ENCODE measurements around the gene FILIP1.

The FILIP1 gene

DNA sequence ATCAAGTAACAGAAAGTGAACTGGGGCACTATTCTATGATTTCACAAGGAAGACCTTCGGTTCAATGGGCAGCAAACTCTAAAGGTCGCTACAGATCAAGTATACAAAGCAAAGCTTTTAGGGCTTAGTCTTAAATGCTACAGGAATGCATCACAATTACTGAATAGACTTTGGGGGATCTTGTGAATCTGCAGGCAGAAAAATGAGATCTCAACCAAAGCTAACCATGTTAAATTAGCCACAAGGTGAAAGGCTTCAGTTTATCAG, 111.0 kb downstream of the FILIP1 start:
- Histone ChIP-seq H3K27me3 (ENCODE audit: control insufficient read depth in 1 of 2, insufficient read depth in 1 of 2, low read length in 2 of 2) (no peaks in the 10 kb centered on the region), H2BK120ac (ENCODE audit: low read depth, low read length) (no peak overlapping the region), H2BK5ac (ENCODE audit: low read depth, low read length, poor library complexity, severe bottlenecking) (no peak overlapping the region), H3K14ac (ENCODE audit: low read length in 2 of 2) (no peak overlapping the region), H3K4me2 (ENCODE audit: low read length, poor library complexity, severe bottlenecking) (no peak overlapping the region), H3K4me3 (ENCODE audit: insufficient read depth in 1 of 2, low read depth in 1 of 2, low read length in 2 of 2) (no peak overlapping the region), H3K79me1 (replicated peaks; ENCODE audit: low read length, poor library complexity, severe bottlenecking) (peaks cover 2% of the 10 kb centered on the region), H3K9ac (ENCODE audit: low read length) (no peak overlapping the region), H2BK15ac (ENCODE audit: low read depth, poor library complexity, severe bottlenecking) (no peak overlapping the region), H4K91ac (ENCODE audit: low read length) (no peak overlapping the region), H4K8ac (ENCODE audit: low read length) (no peak overlapping the region), H2BK12ac (ENCODE audit: low read length in 2 of 2) (no peak overlapping the region), H2AK5ac (ENCODE audit: low read length, severe bottlenecking) (no peak overlapping the region), H3K27ac (ENCODE audit: low read length, poor library complexity, severe bottlenecking) (peak overlapping the region; percentile 33), H3K23ac (ENCODE audit: low read length in 2 of 2) (no peak overlapping the region), H3K9me3 (ENCODE audit: control insufficient read depth, low read length) (no peaks in the 10 kb centered on the region), H3K4me1 (ENCODE audit: control insufficient read depth, insufficient read depth, low read depth, low read length) (peaks cover 1% of the 10 kb centered on the region), H3K36me3 (ENCODE audit: control insufficient read depth in 1 of 2, insufficient read depth in 2 of 2, low read depth in 1 of 2, low read length in 2 of 2) (no peaks in the 10 kb centered on the region), H3K18ac (ENCODE audit: low read depth in 1 of 2, low read length in 2 of 2) (no peak overlapping the region), H3K4ac (ENCODE audit: low read depth in 1 of 2, low read length in 2 of 2) (no peak overlapping the region), H2AFZ (ENCODE audit: low read depth, low read length) (no peak overlapping the region)
- DNase-seq = no peak
- 68% methylated on average over 2 of the region's 2 CpGs for WGBS

DNA sequence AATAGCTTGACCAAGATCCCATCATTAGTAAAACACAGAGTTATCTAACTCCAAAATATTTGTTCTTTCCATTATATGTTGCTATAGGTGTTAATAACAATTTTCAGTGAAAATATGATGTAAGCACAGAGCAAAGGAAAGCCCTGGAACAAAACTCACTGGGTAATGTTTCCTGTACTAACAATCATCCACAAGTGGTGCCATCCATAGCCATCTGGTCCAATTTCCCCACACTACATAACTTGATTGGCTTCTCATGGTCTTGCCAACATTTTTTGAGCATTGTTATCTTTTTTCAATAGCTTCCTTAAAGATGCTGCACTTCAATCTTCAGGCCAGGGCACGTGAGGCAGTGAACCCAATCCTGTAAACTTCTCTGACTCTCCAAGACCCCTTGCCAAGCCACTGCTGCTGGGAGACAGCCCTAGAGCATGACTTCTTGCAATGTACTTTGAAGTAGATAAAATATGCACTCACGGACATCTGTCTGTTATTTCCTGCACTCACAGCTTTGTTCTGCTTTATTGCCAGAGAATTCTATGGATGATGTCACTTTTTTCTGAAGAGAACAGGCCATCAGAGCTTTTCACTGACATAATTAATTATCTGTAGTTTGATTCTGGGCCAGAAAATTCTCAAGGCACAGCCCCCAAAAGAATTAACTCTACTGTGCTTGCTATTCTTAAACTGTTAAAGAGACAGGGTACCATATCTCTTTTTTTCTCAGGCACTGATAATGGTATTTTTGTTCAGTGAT, 111.5 kb downstream of the FILIP1 start:
- Histone ChIP-seq H3K79me1 (replicated peaks; ENCODE audit: low read length, poor library complexity, severe bottlenecking) (peaks cover 2% of the 10 kb centered on the region), H3K18ac (ENCODE audit: low read depth in 1 of 2, low read length in 2 of 2) (no peak overlapping the region), H3K23ac (ENCODE audit: low read length in 2 of 2) (no peak overlapping the region), H3K4me1 (ENCODE audit: control insufficient read depth, insufficient read depth, low read depth, low read length) (peaks cover 1% of the 10 kb centered on the region), H3K4ac (ENCODE audit: low read depth in 1 of 2, low read length in 2 of 2) (no peak overlapping the region), H2BK15ac (ENCODE audit: low read depth, poor library complexity, severe bottlenecking) (no peak overlapping the region), H3K4me3 (ENCODE audit: insufficient read depth in 1 of 2, low read depth in 1 of 2, low read length in 2 of 2) (no peak overlapping the region), H2BK120ac (ENCODE audit: low read depth, low read length) (no peak overlapping the region), H3K14ac (ENCODE audit: low read length in 2 of 2) (no peak overlapping the region), H3K36me3 (ENCODE audit: control insufficient read depth in 1 of 2, insufficient read depth in 2 of 2, low read depth in 1 of 2, low read length in 2 of 2) (no peaks in the 10 kb centered on the region), H3K27ac (ENCODE audit: low read length, poor library complexity, severe bottlenecking) (peak overlapping the region; percentile 33), H2BK5ac (ENCODE audit: low read depth, low read length, poor library complexity, severe bottlenecking) (no peak overlapping the region), H3K27me3 (ENCODE audit: control insufficient read depth in 1 of 2, insufficient read depth in 1 of 2, low read length in 2 of 2) (no peaks in the 10 kb centered on the region), H3K9me3 (ENCODE audit: control insufficient read depth, low read length) (no peaks in the 10 kb centered on the region), H4K8ac (ENCODE audit: low read length) (no peak overlapping the region), H3K4me2 (ENCODE audit: low read length, poor library complexity, severe bottlenecking) (no peak overlapping the region), H3K9ac (ENCODE audit: low read length) (no peak overlapping the region), H2AK5ac (ENCODE audit: low read length, severe bottlenecking) (no peak overlapping the region), H4K91ac (ENCODE audit: low read length) (no peak overlapping the region), H2AFZ (ENCODE audit: low read depth, low read length) (no peak overlapping the region), H2BK12ac (ENCODE audit: low read length in 2 of 2) (no peak overlapping the region)
- 0% methylated on average over 2 of the region's 2 CpGs for WGBS
- no peak for DNase-seq

DNA sequence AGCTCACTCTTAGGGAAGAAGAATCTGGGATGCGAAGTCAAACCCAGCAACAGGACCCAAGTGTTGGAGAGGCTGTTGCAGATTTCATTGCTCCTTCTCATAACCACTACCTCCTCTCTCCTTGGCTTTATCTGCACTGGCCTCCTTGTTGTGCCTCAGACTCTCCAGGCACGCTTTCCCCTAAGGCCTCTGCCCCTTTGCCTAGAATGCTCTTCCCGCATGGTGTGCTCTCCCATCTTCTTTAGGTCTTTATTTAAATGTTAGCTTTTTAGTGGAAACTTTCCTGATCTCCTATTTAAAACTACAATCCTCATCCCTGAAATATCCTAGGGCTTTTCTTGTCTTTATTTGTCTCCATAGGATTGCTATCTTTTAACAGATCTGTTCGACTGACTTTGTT, 114.1 kb downstream of the FILIP1 start:
- Histone ChIP-seq H2BK12ac (ENCODE audit: low read length in 2 of 2) (no peak overlapping the region), H3K4me3 (ENCODE audit: insufficient read depth in 1 of 2, low read depth in 1 of 2, low read length in 2 of 2) (no peak overlapping the region), H3K4ac (ENCODE audit: low read depth in 1 of 2, low read length in 2 of 2) (no peak overlapping the region), H3K27ac (ENCODE audit: low read length, poor library complexity, severe bottlenecking) (no peak overlapping the region), H3K9me3 (ENCODE audit: control insufficient read depth, low read length) (no peaks in the 10 kb centered on the region), H3K4me2 (ENCODE audit: low read length, poor library complexity, severe bottlenecking) (no peak overlapping the region), H3K79me1 (replicated peaks; ENCODE audit: low read length, poor library complexity, severe bottlenecking) (peaks cover 8% of the 10 kb centered on the region), H3K36me3 (ENCODE audit: control insufficient read depth in 1 of 2, insufficient read depth in 2 of 2, low read depth in 1 of 2, low read length in 2 of 2) (no peaks in the 10 kb centered on the region), H2AK5ac (ENCODE audit: low read length, severe bottlenecking) (no peak overlapping the region), H3K9ac (ENCODE audit: low read length) (no peak overlapping the region), H3K23ac (ENCODE audit: low read length in 2 of 2) (no peak overlapping the region), H2BK120ac (ENCODE audit: low read depth, low read length) (no peak overlapping the region), H2BK15ac (ENCODE audit: low read depth, poor library complexity, severe bottlenecking) (no peak overlapping the region), H3K14ac (ENCODE audit: low read length in 2 of 2) (no peak overlapping the region), H3K27me3 (ENCODE audit: control insufficient read depth in 1 of 2, insufficient read depth in 1 of 2, low read length in 2 of 2) (no peaks in the 10 kb centered on the region), H4K91ac (ENCODE audit: low read length) (no peak overlapping the region), H3K4me1 (ENCODE audit: control insufficient read depth, insufficient read depth, low read depth, low read length) (peaks cover 5% of the 10 kb centered on the region), H2BK5ac (ENCODE audit: low read depth, low read length, poor library complexity, severe bottlenecking) (no peak overlapping the region), H3K18ac (ENCODE audit: low read depth in 1 of 2, low read length in 2 of 2) (no peak overlapping the region), H4K8ac (ENCODE audit: low read length) (no peak overlapping the region), H2AFZ (ENCODE audit: low read depth, low read length) (no peak overlapping the region)
- DNase-seq = no peak
- 100% methylated on average over 1 of the region's 4 CpGs for WGBS

DNA sequence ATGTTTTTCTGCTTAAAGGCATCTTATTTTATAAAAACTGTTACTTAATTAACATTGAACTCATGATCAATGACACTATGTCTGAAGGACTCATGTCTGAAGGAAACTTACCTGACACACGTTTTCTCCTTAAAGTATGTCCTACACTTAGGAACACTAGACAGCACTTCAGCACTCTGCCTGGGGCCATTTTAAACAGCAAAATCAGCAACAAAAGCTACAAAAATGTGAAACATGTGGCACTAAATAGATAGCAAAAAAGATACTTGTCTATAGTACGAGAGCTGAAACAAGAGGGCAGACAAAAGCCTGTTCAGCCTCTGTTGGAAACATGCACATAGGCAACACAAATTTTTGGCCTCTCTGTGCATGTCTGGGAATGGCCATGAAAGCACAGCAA, 115.5 kb downstream of the FILIP1 start:
- Histone ChIP-seq H3K79me1 (replicated peaks; ENCODE audit: low read length, poor library complexity, severe bottlenecking) (peaks cover 8% of the 10 kb centered on the region), H2AK5ac (ENCODE audit: low read length, severe bottlenecking) (no peak overlapping the region), H3K14ac (ENCODE audit: low read length in 2 of 2) (no peak overlapping the region), H4K91ac (ENCODE audit: low read length) (no peak overlapping the region), H3K4ac (ENCODE audit: low read depth in 1 of 2, low read length in 2 of 2) (no peak overlapping the region), H3K27me3 (ENCODE audit: control insufficient read depth in 1 of 2, insufficient read depth in 1 of 2, low read length in 2 of 2) (no peaks in the 10 kb centered on the region), H3K36me3 (ENCODE audit: control insufficient read depth in 1 of 2, insufficient read depth in 2 of 2, low read depth in 1 of 2, low read length in 2 of 2) (no peaks in the 10 kb centered on the region), H2BK5ac (ENCODE audit: low read depth, low read length, poor library complexity, severe bottlenecking) (no peak overlapping the region), H2BK15ac (ENCODE audit: low read depth, poor library complexity, severe bottlenecking) (no peak overlapping the region), H3K18ac (ENCODE audit: low read depth in 1 of 2, low read length in 2 of 2) (no peak overlapping the region), H2AFZ (ENCODE audit: low read depth, low read length) (no peak overlapping the region), H3K23ac (ENCODE audit: low read length in 2 of 2) (no peak overlapping the region), H2BK120ac (ENCODE audit: low read depth, low read length) (no peak overlapping the region), H4K8ac (ENCODE audit: low read length) (peak overlapping the region; percentile 24), H2BK12ac (ENCODE audit: low read length in 2 of 2) (no peak overlapping the region), H3K4me3 (ENCODE audit: insufficient read depth in 1 of 2, low read depth in 1 of 2, low read length in 2 of 2) (no peak overlapping the region), H3K9me3 (ENCODE audit: control insufficient read depth, low read length) (no peaks in the 10 kb centered on the region), H3K27ac (ENCODE audit: low read length, poor library complexity, severe bottlenecking) (no peak overlapping the region), H3K9ac (ENCODE audit: low read length) (no peak overlapping the region), H3K4me1 (ENCODE audit: control insufficient read depth, insufficient read depth, low read depth, low read length) (peaks cover 5% of the 10 kb centered on the region), H3K4me2 (ENCODE audit: low read length, poor library complexity, severe bottlenecking) (no peak overlapping the region)
- DNase-seq = no peak
- 44% methylated on average over 2 of the region's 2 CpGs for WGBS

Data from mesenchymal stem cell (in vitro differentiated cells and primary cell).